ENCODE data around the gene SMIM24.

- no peak for TF ChIP-seq EZH2 (optimal IDR thresholded peaks at IDR 0.05; ENCODE audit: low read depth, low read length)
- TF ChIP-seq, protein P1, sequence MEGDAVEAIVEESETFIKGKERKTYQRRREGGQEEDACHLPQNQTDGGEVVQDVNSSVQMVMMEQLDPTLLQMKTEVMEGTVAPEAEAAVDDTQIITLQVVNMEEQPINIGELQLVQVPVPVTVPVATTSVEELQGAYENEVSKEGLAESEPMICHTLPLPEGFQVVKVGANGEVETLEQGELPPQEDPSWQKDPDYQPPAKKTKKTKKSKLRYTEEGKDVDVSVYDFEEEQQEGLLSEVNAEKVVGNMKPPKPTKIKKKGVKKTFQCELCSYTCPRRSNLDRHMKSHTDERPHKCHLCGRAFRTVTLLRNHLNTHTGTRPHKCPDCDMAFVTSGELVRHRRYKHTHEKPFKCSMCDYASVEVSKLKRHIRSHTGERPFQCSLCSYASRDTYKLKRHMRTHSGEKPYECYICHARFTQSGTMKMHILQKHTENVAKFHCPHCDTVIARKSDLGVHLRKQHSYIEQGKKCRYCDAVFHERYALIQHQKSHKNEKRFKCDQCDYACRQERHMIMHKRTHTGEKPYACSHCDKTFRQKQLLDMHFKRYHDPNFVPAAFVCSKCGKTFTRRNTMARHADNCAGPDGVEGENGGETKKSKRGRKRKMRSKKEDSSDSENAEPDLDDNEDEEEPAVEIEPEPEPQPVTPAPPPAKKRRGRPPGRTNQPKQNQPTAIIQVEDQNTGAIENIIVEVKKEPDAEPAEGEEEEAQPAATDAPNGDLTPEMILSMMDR (IDR thresholded peaks at IDR 0.05; ENCODE audit: low read length), result no peak
Measured at GRCh38 chr19:3455960-3456601, 24.2 kb downstream of the SMIM24 start.
